NCI-H1930 (cell line): ENCODE results near the gene TMEM132C.
"Not testable (repeated sequence)": the region's sequence is repeated elsewhere in the genome, so short reads cannot be mapped to it uniquely, and the experiment has no call there.

Experiments
- DNase-seq, 2 experiments: peaks; one replicate each; lab custom pipeline; 2025; lab: John Stamatoyannopoulos, UW

Gene TMEM132C

DNA sequence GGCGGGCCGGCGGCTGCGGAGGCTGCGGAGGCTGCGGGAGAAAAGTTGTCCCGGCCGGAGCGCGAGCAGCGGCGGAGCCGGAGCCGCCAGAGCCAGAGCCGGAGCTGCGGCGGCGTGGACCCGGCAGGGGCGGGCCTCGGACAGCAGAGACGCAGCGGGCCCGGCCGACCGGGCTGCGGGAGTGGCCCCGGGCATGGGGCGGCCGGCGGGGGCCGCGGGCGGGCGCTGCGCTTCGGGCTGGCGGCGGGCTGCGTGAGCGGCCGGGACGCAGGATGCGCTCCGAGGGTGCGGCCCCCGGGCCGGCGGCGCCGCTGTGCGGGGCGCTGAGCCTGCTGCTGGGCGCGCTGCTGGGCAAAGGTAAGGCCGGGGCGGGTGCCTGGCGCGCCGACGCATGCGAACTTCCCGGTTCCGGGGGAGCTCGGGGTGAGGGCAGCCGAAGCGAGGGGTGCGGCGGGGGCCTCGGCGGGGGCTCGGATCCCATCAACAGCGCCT, at the start of gene TMEM132C:
Gene TMEM132C (plus strand): TSS at position 40 of the 492 bp plus-strand sequence. CDS start 233 bp downstream, at position 273.
- no peak for DNase-seq

DNA sequence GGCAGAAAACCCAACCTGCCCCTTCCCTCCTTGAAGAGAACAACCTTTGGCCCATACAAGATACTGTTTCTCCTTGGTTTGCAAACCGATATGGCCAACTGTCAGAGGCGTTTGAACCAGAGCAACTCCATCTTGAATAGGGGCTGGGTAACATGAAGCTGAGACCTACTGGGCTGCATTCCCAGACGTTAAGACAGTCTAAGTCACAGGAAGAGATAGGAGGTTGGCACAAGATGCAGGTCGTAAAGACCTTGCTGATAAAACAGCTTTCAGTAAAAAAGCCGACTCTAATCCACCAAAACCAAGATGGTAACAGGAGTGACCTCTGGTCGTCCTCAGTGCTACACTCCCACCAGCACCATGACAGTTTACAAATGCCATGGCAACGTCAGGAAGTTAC, 42.7 kb upstream of the TMEM132C start:
- no peak for DNase-seq

DNA sequence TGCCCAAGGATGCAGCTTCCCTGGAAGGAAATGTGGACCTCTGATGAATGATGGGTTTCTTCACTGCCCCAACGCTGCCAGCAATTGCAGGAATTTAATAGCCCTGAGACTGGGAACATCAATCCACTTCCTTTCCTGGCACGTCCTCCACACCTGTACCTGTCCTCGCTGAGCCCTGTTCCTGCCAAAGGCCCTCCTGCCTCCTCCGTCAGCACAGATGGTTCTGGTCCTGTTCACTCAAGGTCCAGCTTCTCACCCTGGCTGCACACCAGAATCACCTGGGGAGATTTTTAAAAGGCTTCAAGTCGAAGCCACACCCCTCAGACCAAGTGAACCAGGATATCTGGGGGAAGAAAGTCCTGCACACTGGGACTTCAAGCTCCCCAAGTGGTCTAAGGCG, 38.4 kb upstream of the TMEM132C start:
- no peak for DNase-seq

DNA sequence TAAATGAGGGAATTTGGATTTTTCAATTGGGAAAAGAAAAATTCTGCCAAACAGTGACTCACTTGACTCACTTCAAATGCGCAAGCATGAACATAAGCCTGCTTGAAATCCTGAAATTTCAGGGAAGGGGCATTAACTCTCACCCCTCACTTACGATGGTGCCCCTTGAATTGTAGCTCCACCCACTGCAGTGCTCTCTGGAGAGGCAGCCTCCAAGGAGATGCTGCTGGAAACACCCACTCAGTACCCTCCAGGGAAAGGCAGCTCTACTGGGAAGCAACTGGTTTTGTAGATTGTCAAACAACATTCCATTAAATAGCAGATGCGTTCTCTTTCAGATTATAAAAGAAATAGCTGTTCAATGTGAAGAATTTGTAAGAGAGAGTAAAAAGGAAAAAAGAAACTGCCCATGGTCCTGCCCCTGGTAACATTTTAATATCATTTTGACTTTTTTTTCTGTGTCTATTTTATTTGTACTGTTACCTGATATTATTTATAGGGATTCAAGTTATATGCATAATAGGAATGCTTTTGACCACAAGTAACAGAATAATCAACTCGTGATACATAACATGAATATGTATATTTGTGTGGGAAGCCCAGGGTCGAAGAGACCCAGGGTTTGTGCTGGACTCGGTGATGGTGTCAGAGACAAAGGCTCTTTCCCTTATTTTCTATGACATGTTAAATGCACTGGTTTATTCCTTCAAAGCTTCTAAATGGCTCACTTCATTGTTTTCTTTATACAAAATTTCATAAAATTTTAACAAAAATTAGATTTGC, 31.1 kb upstream of the TMEM132C start:
- DNase-seq: no peak

DNA sequence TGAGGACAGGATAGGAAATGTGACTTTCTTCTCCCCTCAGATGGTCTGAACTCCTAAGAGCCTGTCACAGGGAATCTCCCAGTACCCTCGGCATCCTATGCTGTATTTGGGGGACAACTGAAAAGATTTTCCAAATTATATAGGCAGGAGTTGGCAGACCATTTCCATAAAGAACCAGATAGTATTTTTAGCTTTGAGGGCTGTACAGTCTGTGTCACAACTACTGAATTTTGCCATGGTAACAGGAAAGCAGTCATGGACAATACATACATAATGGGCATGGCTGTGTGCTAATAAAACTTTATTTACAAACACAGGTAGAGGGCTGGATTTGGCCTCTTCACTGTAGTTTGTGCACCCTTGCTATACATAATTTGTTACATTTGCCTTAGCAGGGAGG, 30.4 kb upstream of the TMEM132C start:
- no peak for DNase-seq

DNA sequence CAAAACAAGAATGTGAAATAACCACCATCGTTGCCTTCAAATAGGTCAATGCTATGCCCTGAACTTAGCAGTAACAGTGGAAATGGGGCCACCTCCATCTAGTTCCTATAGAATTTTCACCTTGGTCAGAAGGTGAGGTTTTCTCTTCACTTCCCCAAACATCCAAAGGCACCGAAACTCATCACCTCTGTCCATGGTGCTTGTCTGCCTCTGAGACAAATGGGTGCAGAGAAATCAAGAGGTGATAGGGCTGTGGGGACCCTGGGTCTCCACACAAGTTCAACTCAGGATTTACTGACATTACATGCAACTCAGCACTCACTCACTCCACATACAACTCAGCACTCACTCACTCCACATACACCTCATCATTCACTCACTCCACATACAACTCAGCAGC, 26.2 kb upstream of the TMEM132C start:
- DNase-seq: no peak

DNA sequence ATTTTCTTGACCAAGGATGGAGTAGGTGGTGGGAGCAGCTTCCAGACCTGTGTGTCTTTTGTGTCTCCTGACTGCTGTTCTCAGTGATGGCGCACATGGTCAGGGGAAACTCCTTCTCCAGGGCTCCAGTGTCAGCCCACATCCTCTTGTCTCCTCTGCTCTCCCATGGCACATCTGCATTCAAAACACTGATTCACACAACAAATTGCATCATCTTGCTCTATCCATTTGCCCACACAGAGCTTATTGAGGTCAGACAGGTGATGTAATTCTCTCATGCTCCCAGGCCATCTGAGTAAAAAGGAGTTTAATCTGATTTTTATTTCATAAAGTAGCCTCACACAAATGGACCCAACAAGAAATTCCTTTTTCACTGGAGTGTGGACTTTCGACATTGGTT, 21.8 kb upstream of the TMEM132C start:
- DNase-seq: no peak

DNA sequence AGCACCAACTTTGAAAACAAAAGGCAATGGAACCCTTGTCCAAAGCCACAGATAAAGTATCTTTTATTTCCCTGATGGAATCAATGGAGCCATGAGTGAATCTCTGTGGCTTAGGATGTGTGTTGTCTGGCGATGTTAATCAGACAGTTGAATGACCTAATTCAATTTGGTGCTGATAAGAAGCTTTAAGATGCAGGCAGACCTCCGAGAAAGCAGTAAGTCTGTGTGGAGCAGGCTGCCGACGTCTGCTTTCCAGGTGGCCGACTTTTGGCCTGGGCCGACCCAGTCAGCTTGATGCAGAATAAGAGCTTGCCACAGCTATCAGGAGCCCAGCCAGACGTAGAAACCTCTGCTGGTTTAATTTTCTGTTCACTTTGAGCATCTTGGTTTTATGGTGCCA, 21.1 kb upstream of the TMEM132C start:
- DNase-seq: no peak

DNA sequence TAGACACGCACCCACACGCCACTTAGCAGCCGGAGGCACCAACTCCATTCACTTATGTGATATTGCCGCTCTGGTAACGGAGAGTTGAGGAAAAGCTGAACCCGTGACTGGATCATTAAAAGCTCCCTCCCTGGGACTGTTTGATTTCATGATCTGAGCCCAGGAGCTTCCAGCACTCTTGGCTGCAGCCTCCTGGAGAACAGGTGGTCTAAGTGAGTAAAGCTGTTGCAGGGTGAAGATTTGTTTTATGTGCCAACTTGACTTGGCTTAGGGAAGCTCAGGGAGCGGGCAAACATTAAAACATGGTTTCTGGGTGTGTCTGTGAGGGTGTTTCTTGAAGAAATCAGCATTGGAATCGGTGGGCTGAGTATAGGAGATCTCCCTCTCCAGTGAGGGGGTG, 16.9 kb upstream of the TMEM132C start:
- DNase-seq: no peak

DNA sequence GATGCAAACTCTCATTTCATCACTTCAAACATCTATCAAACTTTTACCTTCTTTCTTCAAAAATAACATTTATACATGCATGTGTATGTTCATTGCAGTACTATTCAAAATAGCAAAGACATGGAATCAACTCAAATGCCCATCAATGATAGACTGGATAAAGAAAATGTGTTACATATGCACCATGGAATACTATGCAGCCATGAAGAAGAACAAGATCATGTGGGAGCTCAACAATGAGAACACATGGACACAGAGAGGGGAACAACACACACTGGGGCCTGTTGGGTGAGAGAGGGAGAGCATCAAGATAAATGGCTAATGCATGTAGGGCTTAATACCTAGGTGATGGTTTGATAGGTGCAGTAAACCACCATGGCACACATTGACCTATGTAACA, 13.1 kb upstream of the TMEM132C start:
- DNase-seq: not testable (repeated sequence)

DNA sequence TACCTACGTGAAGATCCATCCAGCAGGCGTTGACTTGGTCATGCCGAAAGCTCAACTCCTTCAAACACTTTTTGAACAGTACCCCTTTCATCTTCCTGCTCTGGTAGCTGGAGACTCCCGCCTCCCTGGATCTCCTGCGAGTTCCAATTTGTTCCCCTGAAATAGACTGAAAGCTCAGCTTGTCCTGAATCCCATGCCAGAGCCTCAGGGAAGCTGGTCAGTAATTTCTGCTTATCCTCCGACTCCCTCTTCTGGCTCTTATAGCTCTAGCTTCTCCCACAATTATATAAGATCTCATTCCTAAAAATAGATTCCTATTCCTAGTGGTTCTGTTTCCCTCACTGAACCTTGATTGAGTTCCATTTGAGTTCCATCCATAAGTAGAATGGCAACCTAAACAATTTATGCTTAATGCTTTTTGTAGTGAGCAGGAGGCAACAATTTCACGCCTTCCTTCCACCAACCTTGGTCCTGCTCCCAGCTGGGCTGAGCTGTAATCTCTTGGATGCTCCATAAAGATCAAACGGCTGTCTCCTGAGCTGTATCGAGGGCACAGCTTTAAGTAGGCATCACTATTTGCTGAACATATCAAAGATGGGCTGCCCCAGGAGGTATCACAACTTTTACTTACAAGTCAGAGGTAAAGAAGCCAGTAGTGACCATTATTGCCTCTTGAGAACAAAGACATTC, 8.0 kb upstream of the TMEM132C start:
- DNase-seq: no peak

DNA sequence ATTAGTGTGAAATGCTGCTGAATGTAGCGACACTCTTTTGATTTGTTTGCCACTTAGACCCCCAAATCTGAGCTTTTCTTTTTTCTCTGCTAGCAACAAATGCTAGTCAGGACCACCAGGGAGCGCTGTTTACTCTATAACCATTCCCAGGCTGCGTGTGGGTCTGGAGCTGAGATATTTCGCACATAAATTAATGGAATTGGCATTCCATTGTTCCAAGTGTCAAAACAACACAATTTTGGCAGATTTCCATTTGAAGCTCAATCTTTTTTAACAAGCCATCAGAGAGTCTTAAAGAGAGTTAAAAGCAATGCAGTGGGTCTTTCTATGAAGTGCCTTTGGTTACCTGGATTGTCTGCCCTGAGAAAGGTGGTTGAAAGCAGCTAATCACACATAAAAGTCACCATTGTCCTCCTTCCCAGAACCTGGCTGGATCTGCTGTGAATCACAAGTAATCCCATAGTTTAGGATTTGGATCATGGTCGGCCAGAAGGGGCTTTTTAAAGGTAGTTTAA, 7.4 kb upstream of the TMEM132C start:
- peak; percentile 18 to 45 for DNase-seq

DNA sequence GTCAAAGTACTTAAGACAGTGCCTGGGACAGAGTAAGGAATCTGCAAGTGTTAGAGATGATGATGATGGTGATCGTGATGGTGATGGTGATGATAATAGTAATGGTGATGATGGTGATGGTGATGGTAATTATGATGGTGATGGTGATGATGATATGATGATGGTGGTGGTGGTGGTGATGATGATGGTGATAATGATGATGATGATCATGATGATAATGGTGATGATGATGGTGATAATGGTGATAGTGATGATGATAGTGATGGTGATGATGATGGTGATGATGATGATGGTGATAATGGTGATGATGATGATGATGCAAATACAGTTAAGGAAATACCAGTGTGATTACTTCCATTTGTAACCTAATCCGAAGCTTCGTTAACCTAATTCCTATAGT, 5.2 kb upstream of the TMEM132C start:
- no peak for DNase-seq

DNA sequence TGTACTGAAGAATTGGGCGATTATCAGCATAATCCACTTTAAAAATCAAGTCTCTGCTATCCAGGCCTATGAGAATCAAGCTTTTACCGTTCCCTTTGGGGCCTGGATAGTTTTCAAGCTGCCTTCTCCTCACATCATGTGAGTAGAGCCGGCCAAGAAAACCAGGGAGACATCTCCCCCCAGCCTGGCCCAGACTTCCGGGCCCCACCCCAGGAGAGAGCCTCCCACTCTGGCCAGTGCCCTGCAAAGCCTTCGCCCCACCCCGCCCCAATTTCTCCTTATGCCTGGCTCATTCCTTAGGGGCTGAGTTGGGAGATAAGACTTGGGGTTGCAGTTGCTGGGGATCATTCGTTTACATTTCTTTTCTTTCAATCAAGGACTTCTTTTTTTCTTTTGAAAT, 1.4 kb upstream of the TMEM132C start:
- no peak for DNase-seq

DNA sequence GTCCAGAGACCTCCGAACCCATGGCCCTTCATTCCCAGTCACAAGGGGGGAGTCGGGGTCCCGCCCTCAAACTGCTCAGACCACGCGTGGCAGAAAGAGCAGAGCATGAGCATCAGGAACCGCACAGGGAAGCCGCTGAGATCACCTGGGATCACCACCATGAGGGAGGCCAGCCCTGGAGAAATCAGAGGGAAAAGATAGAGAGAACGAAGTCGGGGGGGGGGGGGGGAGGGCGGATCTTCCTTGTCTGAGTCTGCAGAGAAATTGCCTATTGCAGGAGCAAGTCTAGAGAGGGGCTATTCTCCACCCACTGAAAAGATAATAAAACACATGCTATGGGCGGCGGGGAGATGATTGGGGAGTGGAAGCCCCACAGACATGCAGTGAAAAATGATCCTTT, 884 bp upstream of the TMEM132C start:
- no peak for DNase-seq

DNA sequence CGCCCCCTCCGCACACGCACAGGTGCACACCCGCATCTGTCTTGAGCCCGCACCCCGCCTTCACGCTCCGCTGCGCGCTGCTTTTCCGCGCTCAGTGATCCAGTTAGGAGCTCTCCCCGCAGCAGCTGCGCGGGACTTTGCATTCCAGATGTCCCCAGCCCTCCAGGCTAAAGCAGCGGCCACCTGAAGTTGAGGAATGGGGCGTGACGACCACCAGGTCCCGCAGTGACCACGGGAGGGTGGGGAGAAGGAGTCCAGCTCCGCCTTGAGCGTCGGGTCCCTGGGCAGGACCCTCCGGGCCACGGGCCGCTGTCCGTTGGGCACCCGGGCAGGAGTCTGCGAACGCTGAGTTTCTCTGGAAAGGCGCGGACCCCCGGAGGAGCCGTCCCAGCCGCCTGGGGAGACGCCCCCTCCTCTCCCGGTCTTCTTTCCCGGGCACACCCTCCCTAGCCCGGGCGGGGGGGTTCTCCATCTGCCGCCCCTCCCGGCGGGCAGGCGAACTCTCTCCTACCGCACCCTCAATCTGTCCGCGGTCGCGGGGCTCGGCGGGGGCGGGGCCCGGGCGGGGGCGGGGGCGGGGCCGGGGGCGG, 334 bp upstream of the TMEM132C start:
- DNase-seq: no peak

DNA sequence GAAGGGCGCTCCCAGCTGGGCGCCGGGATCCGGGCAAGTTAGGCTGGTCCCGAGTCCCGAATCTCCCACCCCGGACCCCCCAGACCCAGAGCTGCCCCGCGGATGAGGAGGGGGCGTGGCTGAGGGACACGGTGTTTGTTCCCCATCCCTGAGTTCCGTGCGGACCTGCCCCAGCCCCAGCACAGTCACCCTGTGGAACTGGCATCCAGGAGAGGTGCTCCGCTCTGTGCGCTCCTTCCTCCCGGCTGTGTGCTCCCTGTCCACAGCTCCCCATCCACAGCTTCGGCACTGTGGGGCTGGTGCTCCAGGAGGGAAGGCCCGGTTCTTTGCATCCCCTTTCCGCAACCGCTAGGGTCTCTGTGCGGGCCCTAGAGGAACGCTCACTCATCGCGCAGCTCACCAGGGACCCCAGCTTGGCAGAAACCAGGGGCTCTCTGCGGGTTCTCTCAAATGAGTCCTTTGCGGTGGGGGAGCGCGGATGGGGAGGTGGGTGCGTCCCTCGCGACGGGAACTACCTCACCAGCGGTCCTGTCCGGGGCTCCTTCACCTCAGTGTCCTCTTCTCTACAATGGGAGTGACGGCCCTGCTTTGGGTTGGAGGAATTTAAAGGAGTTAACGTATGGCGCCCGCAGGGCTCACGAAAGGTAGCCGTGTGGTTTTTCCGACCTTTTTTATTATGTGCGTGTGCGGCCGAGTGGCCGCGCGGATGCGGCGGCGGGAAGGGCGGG, 845 bp downstream of the TMEM132C start:
- no peak for DNase-seq

DNA sequence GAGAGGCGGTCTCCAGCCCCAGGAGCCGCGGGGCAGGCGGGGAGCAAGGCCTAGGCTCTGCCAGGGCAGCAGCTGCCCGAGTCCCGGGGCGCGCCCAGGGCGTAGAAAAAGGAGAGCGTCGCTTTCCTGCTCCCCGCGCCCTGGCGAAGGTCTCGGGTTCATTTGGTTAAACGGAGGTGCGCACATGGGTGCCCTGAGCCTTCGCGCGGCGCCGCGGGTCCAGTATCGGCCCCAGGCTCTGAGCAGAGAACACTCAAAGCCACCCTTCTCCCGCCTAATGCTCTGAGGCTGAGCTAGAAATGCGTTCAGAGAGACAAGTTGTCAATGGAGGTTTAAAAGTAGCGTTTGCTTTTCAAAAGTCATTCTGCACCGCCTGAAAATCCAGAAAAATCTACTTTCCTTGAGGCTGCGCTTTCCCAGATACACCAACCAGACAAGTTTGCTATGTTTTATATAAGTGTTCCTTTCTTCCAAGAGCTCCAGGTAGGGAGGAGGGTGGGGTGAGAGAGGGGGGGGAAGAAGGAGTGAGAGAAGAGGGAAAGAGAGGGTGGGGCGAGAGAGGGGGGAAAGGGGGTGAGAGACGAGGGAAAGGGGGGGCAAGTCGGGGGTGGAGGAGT, 1.5 kb downstream of the TMEM132C start:
- no peak for DNase-seq

DNA sequence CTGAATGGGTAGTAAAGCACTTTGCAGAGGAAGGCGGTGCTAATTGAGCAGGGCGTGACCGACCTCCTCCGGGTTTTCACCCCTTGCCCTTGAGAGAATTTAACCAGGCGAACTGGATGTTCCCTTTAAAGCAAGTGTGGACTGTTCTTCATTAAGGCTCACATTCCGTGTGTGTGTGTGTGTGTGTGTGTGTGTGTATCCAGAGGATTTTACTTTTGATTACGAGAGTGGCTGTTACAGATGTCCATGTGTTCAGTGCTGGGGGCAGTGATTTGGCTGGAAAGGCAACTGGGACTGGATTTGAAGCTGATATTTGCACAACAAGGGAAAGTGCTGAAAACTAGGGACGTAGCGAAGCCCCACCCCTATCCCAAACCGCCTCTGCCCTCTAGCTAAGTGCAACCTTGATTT, 2.2 kb downstream of the TMEM132C start:
- no peak for DNase-seq

DNA sequence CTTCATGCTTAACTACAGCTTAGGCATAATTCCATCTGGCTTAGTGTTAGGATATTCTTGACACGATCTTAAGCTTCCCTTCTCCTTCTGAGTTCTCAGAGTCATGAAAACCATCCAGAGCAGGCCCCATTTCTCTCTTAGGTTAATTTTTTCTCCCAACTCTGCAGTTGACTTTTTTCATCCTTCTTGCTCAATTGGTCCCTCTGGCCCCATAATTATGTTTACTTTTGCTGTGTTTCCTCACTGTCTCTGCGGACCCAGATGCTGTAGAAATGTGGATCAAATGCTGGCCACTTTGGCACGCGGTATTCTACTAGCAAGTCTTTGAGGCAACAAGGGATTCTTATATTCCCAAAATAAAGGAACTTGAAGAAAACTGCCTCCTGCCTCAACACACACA, 9.5 kb downstream of the TMEM132C start:
- no peak for DNase-seq

DNA sequence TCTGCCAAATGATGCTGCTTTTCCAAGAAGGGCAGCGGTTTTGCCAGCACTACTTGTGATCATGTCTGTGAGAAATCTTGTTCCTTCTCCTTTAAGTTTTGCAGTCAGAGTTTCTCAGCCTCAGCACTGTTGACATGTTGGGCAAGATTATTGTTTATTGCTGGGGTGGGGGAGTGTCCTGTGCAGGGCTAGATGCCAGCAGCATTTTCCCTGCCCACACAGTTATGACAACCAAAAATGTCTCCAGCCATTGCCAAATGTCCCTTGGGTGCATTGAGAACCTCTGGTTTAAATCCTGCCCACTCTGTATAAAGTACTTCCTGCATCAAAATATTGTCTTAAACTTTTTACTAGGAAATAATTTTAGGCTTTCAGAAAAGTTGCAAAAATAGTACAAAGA, 20.0 kb downstream of the TMEM132C start:
- DNase-seq: no peak

DNA sequence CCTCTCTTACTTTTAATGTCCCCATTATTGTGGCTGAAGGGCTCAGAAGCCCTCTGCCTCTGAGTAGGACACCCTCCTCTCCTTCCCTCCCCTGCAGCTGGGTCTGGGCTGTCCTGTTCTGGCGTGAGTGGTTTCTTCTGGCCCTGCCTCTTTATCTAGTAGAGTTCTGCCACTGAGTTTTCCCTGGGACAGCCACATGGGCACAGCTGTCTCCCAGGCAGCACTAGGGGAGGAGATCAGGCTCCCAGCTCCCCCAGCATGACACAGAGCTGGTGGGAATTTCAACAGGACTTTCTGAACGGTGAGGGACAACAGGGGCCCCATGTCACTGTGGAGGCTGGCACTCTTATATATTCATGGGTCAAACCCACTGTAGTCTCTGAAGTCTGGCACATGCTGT, 21.4 kb downstream of the TMEM132C start:
- no peak for DNase-seq
